ENCODE data around the gene ITPKA.
"Not testable (repeated sequence)": the region's sequence is repeated elsewhere in the genome, so short reads cannot be mapped to it uniquely, and the experiment has no call there.

The ITPKA gene

DNA sequence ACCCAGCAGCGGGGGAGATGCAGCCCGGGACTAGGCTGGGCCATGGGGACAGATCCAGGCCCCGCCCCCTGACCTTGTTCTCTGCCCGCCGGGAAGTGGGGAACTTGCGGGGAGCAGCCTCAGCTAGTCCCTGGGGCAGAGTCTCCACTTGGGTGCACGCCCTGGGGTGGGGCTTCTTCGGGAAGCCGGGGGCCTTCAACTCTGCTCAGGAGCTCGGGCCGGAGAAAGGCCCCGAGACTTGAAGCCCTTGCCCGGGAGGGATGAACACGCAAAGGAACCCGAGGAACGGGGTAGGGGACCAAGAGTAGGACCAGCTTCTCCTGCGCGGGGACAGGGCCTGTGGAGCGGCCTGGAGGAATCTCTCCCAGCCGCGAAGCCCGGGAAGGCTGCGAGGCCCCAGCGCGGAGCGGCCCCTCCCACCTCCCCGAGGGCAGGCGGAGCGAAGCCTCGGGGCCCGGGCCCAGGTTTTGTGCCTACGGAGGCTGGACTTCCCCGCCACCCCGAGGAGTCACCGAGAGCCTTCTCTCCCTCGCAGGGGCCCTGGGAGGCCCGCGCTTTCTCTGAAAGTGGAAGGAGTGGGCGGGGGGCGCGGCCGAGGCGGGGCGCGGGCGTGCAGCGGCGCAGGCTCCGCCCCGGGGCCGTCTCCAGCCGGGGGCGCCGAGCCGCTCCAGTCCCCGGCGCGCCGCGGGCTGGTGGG is at the start of gene ITPKA:
TSS of gene ITPKA (plus strand) at position 670 of the 697 bp plus-strand sequence. CDS start 54 bp downstream, outside the sequence.
- TF ChIP-seq, protein P1, sequence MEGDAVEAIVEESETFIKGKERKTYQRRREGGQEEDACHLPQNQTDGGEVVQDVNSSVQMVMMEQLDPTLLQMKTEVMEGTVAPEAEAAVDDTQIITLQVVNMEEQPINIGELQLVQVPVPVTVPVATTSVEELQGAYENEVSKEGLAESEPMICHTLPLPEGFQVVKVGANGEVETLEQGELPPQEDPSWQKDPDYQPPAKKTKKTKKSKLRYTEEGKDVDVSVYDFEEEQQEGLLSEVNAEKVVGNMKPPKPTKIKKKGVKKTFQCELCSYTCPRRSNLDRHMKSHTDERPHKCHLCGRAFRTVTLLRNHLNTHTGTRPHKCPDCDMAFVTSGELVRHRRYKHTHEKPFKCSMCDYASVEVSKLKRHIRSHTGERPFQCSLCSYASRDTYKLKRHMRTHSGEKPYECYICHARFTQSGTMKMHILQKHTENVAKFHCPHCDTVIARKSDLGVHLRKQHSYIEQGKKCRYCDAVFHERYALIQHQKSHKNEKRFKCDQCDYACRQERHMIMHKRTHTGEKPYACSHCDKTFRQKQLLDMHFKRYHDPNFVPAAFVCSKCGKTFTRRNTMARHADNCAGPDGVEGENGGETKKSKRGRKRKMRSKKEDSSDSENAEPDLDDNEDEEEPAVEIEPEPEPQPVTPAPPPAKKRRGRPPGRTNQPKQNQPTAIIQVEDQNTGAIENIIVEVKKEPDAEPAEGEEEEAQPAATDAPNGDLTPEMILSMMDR (IDR thresholded peaks at IDR 0.05; ENCODE audit: low read length, missing control alignments) = no peak
- H3K4me3 ChIP-seq (replicated peaks; ENCODE audit: low read depth, low read length) = peak within 1 kb of the TSS; percentile 55
- DNase-seq (ENCODE audit: low read depth) = peak; percentile 67

DNA sequence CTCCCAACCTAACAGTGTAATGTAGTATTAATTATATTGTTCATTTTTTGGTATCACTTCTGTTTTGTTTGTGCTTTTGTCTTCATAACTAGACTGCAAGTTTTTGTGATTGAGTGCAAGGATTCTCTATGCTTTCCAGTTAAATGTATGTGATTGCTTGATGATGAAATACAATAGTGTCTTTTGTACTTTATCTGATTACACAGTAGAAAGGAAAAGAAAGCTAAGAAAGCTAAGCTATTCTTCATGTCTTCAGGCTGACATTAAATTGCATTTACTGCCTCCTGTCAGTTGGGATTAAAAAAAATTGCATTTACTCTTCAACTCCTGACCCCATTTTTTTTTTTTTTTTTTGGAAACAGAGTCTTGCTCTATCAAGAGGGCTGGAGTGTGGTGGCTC is 48.3 kb upstream of the ITPKA start:
- no peak for DNase-seq (ENCODE audit: low read depth)
- no peak overlapping the region for H3K4me3 ChIP-seq (replicated peaks; ENCODE audit: low read depth, low read length)
- TF ChIP-seq, protein P1 (IDR thresholded peaks at IDR 0.05; ENCODE audit: low read length, missing control alignments) = no peak

DNA sequence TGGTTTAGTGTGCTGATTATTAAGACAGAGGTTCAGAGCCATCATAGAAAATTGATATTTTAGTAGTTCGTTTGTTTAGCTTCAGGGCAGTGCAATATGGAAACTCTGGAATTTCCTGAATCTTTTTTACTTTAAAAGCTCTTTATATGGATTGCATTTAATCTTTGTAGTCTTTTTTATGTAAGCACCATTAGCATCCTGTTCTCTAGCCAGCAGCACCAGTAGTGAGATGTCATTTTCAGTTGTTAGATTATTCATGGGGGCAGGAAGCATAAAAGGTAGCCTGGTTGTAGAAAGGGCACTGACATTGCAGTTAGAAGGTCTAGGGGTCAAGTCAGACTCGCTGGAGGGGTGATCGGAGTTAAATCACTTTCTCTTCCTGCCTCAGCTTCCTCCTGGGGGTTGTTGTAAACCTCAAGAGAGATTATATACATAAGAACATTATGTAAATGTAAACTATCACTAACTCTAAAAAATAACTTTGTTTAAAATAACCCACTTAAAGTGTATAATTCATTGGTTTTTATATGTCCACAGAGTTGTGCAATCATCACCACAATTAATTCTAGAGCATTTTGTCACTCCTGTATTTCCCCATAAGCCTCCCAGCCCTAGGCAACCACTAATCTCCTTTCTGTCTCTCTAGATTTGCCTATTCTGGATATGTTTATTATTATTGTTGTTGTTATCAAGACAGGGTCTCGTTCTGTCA is 31.4 kb upstream of the ITPKA start:
- no peak overlapping the region for H3K4me3 ChIP-seq (replicated peaks; ENCODE audit: low read depth, low read length)
- TF ChIP-seq, protein P1 (IDR thresholded peaks at IDR 0.05; ENCODE audit: low read length, missing control alignments) = no peak
- DNase-seq (ENCODE audit: low read depth) = no peak

DNA sequence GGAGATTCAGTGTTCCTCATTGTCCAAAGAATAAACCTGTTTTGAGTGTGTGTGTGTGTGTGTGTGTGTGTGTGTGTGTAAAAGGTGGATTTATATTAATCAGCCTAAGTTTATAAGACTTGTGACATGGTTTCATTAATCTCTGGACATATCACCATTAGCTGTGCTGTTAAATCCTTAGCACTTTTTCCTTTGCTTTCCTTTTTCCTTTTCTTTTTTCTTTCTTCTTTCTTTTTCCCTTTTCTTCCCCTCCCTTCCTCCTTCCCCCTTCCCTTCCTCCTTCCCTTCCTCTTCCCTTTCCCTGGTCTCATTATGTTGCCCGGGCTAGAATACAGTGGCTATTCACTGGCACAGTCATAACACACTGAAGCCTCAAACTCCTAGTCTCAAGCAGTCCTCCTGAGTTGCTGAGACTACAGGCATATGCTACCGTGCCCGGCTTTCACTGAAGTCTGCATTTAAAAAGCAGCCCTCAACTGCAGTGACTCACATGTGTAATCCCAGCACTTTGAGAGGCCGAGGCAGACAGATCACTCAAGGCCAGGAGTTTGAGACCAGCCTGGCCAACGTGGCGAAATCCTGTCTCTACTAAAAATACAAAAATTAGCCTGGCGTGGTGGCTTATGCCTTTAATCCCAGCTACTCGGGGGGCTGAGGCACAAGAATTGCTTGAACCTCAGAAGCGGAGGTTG is 28.6 kb upstream of the ITPKA start:
- TF ChIP-seq, protein P1 (IDR thresholded peaks at IDR 0.05; ENCODE audit: low read length, missing control alignments) = no peak
- no peak overlapping the region for H3K4me3 ChIP-seq (replicated peaks; ENCODE audit: low read depth, low read length)
- no peak for DNase-seq (ENCODE audit: low read depth)

- no peak overlapping the region for H3K4me3 ChIP-seq (replicated peaks; ENCODE audit: low read depth, low read length)
- DNase-seq (ENCODE audit: low read depth) = peak; percentile 82
- TF ChIP-seq, protein P1 (IDR thresholded peaks at IDR 0.05; ENCODE audit: low read length, missing control alignments) = peak; percentile 100
Observed at GRCh38 chr15:41465822-41466421, 27.8 kb upstream of the ITPKA start.

- TF ChIP-seq, protein P1 (IDR thresholded peaks at IDR 0.05; ENCODE audit: low read length, missing control alignments) = no peak
- no peak overlapping the region for H3K4me3 ChIP-seq (replicated peaks; ENCODE audit: low read depth, low read length)
- DNase-seq (ENCODE audit: low read depth) = no peak
Observed at GRCh38 chr15:41466711-41467110, 27.0 kb upstream of the ITPKA start.

DNA sequence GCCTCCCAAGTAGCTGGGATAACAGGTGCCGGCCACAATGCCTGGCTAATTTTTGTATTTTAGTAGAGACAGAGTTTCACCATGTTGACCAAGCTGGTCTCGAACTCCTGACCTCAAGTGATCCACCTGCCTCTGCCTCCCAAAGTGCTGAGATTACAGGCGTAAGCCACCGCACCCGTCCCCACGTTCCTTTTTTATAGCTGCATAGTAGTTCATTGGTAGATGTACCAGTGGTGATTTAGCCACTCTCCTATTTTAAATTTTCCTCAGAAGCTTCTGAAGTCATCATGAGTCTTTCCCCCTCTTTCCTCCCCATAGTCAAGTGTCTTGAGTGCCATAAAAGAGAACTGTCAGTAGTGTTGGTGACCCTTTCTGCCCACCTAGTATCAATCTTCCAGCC is 24.0 kb upstream of the ITPKA start:
- not testable (repeated sequence) for DNase-seq (ENCODE audit: low read depth); H3K4me3 ChIP-seq (replicated peaks; ENCODE audit: low read depth, low read length)

Measured in fibroblast of pulmonary artery (primary cell).